ENCODE results near the gene NUDT19. TPM values are rescaled to one million over a fixed set of nuclear protein-coding genes. Genes with fewer than 3 reads are reported as not detected.

NUDT19 gene
- total RNA-seq, 1 experiment from 2014 or later, result 22.1 TPM

DNA sequence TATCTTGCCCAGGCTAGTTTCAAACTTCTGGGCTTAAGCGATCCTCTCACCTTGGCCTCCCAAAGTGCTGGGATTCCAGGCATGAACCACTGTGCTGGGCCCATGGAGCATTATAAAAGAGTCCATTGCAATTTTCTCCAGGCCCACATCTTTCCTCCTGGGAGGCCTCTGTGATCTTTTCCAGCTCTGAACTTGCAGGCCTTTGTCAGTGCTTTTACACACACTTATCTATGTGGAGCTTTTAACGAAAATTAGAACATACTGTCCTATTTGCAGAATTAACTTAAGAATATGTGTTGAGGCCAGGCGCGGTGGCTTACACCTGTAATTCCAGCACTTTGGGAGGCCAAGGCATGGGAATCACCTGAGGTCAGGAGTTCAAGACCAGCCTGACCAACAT is 51.8 kb downstream of the NUDT19 start:
- RAD21 ChIA-PET (ENCODE audit: low non-redundant PET in 1 of 2, low total read pairs in 2 of 2, uncharacterized antibody in 2 of 2, unreplicated experiment in 2 of 2), result no interaction called here
- no peak overlapping the region for H2AFZ ChIP-seq (ENCODE audit: low read depth, low read length, poor library complexity, severe bottlenecking)
- POLR2A ChIA-PET, result no interaction called here
- no TSS peak for BruUV-seq (replicated peaks)
- no peak overlapping the region for H3K27ac ChIP-seq (ENCODE audit: low read depth, low read length)
- no peaks in the 10 kb centered on the region for H3K9me2 ChIP-seq (ENCODE audit: insufficient read depth)
- DNase-seq (ENCODE audit: low read depth, low spot score), result no peak
- CTCF ChIA-PET, result no interaction called here
- H3K4me2 ChIP-seq (ENCODE audit: low read length), result no peak overlapping the region
- H3K4me3 ChIP-seq (replicated peaks in 1 of 2; ENCODE audit: low read depth in 1 of 2, low read length in 2 of 2), result no peak overlapping the region
- H3K9me3 ChIP-seq (ENCODE audit: control insufficient read depth in 1 of 2, insufficient read depth in 1 of 2, low read depth in 1 of 2, low read length in 2 of 2), result no peaks in the 10 kb centered on the region
- no peaks in the 10 kb centered on the region for H4K20me1 ChIP-seq (ENCODE audit: insufficient read depth)
- H3K9ac ChIP-seq (ENCODE audit: low read length), result no peak overlapping the region
- peaks cover 0 to 5% of the 10 kb centered on the region in 2 experiments; a peak in 1 of 4 replicates for H3K4me1 ChIP-seq (ENCODE audit: control insufficient read depth in 1 of 2, insufficient read depth in 2 of 2, low read length in 2 of 2)
- H3K79me2 ChIP-seq (ENCODE audit: insufficient read depth, low read length), result no peaks in the 10 kb centered on the region
- intact Hi-C loops (cut with micrococcal nuclease), result no loop called here
- H3K36me3 ChIP-seq (ENCODE audit: control insufficient read depth in 1 of 2, insufficient read depth in 2 of 2, low read length in 2 of 2), result no peaks in the 10 kb centered on the region
- H3K27me3 ChIP-seq (ENCODE audit: insufficient read depth, low read length), result 0 out of 2 replicates have a peak, but pooled peaks cover 4% of the 10 kb centered on the region
- no peak for TF ChIP-seq ZNF274 (IDR thresholded peaks at IDR 0.05; ENCODE audit: low read depth, low read length)
- no peak for TF ChIP-seq SIN3A (IDR thresholded peaks at IDR 0.05; ENCODE audit: low read depth)
- TF ChIP-seq, protein P1, sequence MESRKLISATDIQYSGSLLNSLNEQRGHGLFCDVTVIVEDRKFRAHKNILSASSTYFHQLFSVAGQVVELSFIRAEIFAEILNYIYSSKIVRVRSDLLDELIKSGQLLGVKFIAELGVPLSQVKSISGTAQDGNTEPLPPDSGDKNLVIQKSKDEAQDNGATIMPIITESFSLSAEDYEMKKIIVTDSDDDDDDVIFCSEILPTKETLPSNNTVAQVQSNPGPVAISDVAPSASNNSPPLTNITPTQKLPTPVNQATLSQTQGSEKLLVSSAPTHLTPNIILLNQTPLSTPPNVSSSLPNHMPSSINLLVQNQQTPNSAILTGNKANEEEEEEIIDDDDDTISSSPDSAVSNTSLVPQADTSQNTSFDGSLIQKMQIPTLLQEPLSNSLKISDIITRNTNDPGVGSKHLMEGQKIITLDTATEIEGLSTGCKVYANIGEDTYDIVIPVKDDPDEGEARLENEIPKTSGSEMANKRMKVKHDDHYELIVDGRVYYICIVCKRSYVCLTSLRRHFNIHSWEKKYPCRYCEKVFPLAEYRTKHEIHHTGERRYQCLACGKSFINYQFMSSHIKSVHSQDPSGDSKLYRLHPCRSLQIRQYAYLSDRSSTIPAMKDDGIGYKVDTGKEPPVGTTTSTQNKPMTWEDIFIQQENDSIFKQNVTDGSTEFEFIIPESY (IDR thresholded peaks at IDR 0.05; ENCODE audit: extremely low read depth, insufficient replicate concordance, low read length), result no peak
- no peak for TF ChIP-seq TCF7L2 (IDR thresholded peaks at IDR 0.05; ENCODE audit: borderline replicate concordance, extremely low read depth, insufficient read depth, insufficient read length)
- no peak for TF ChIP-seq JUND (IDR thresholded peaks at IDR 0.05)
- TF ChIP-seq YY1 (IDR thresholded peaks at IDR 0.05; ENCODE audit: extremely low read depth, insufficient replicate concordance, low read depth, low read length), result no peak
- no peak for TF ChIP-seq POLR2A (IDR thresholded peaks at IDR 0.05; ENCODE audit: borderline replicate concordance, extremely low read depth, insufficient read depth, insufficient read length)
- no peak for TF ChIP-seq RAD21 (IDR thresholded peaks at IDR 0.05; ENCODE audit: low read depth)
- no peak for TF ChIP-seq REST (IDR thresholded peaks at IDR 0.05; ENCODE audit: low read depth)
- no peak for TF ChIP-seq EZH2 (IDR thresholded peaks at IDR 0.05)
- TF ChIP-seq EZH2phosphoT487 (IDR thresholded peaks at IDR 0.05; ENCODE audit: borderline replicate concordance), result no peak
- no peak for TF ChIP-seq ATF3 (IDR thresholded peaks at IDR 0.05)
- TF ChIP-seq SP1 (IDR thresholded peaks at IDR 0.05; ENCODE audit: low read depth), result no peak
- no peak for TF ChIP-seq CBX3 (IDR thresholded peaks at IDR 0.05; ENCODE audit: low read depth)
- TF ChIP-seq ZFX (IDR thresholded peaks at IDR 0.05), result no peak
- TF ChIP-seq SRF (IDR thresholded peaks at IDR 0.05; ENCODE audit: low read depth), result no peak
- no peak for TF ChIP-seq CTCF (IDR thresholded peaks at IDR 0.05 in 2 of 3, conservative IDR thresholded peaks at IDR 0.05 in 1 of 3; ENCODE audit: borderline replicate concordance in 1 of 3, insufficient read depth in 1 of 3, low read depth in 2 of 3, low read length in 2 of 3)
- no peak for ATAC-seq
